HepG2 (cell line): ENCODE measurements around the gene PLS1. TPM values are rescaled to one million over a fixed set of nuclear protein-coding genes. Genes with fewer than 3 reads are reported as not detected.

Experiments used
- ATM ChIP-seq: fragments of 450-650 bp; IDR thresholded peaks from 2 replicates; pipeline ENCODE4 v1.7.1; 2017; ENCODE audit warnings: mild to moderate bottlenecking, borderline replicate concordance
- JUND ChIP-seq: sonication (generic); formaldehyde crosslinking; IDR thresholded peaks from 2 replicates; pipeline ENCODE4 v1.8.0; 2022; ENCODE audit warnings: mild to moderate bottlenecking, missing genetic modification reagents
- NR2C2 ChIP-seq: sonication (generic); formaldehyde crosslinking; IDR thresholded peaks from 2 replicates; pipeline ENCODE4 v1.4.0; 2020; ENCODE audit warnings: missing genetic modification reagents, mild to moderate bottlenecking, moderate library complexity, borderline replicate concordance
- PCBP2 ChIP-seq: fragments of 200-400 bp; formaldehyde crosslinking; optimal IDR thresholded peaks from 2 replicates; pipeline ENCODE3; 2018; ENCODE audit warnings: low read length, low read depth; ENCODE audit not compliant: poor library complexity, severe bottlenecking
- PLRG1 ChIP-seq: fragments of 450-650 bp; conservative IDR thresholded peaks from 2 replicates; pipeline ENCODE4 v1.6.1; 2016
- PPARG ChIP-seq: conservative IDR thresholded peaks from 2 replicates; pipeline ENCODE4 v1.6.1; 2016; ENCODE audit warnings: missing biosample characterization, missing genetic modification reagents
- RFX3 ChIP-seq: IDR thresholded peaks from 2 replicates; pipeline ENCODE4 v1.6.1; 2016; ENCODE audit warnings: missing biosample characterization, missing genetic modification reagents
- SP1 ChIP-seq, 2 experiments: fragments of 450-650 bp in 1 of 2; sonication (generic) in 1 of 2; formaldehyde crosslinking in 1 of 2; IDR thresholded peaks; 2 replicates each; pipeline versions ENCODE4 v1.4.0 to v1.6.1; 2016 to 2020; ENCODE audit warnings: missing genetic modification reagents in 1 of 2
- ZBTB42 ChIP-seq: sonication (generic); formaldehyde crosslinking; IDR thresholded peaks from 2 replicates; pipeline ENCODE4 v1.5.0; 2020; ENCODE audit warnings: mild to moderate bottlenecking, missing genetic modification reagents
- ZNF407 ChIP-seq: sonication (generic); formaldehyde crosslinking; IDR thresholded peaks from one replicate; pipeline ENCODE4 v1.5.1; 2020; ENCODE audit warnings: mild to moderate bottlenecking, missing genetic modification reagents; ENCODE audit errors: not compliant biosample characterization
- ZNF563 ChIP-seq: sonication (generic); formaldehyde crosslinking; IDR thresholded peaks from 2 replicates; pipeline ENCODE4 v1.8.0; 2022; ENCODE audit warnings: mild to moderate bottlenecking, moderate library complexity, missing genetic modification reagents
- ZNF569 ChIP-seq: sonication (generic); formaldehyde crosslinking; IDR thresholded peaks from 2 replicates; pipeline ENCODE4 v1.5.0; 2020; ENCODE audit warnings: mild to moderate bottlenecking, missing genetic modification reagents, moderate library complexity, borderline replicate concordance
- ZNF589 ChIP-seq: sonication (generic); formaldehyde crosslinking; conservative IDR thresholded peaks from 2 replicates; pipeline ENCODE4 v1.8.0; 2022; ENCODE audit warnings: mild to moderate bottlenecking, moderate library complexity, missing genetic modification reagents
- ZNF790 ChIP-seq: sonication (generic); formaldehyde crosslinking; IDR thresholded peaks from 2 replicates; pipeline ENCODE4 v1.8.0; 2022; ENCODE audit warnings: missing genetic modification reagents, mild to moderate bottlenecking, borderline replicate concordance
- ZSCAN5A ChIP-seq: sonication (generic); formaldehyde crosslinking; IDR thresholded peaks from 2 replicates; pipeline ENCODE4 v1.8.0; 2022; ENCODE audit warnings: mild to moderate bottlenecking, missing genetic modification reagents, borderline replicate concordance
- polyA plus RNA-seq, 8 experiments: library from polyadenylated mRNA; depleted of rRNA in 3 of 8; stranded (reverse) in 7 of 8; unstranded in 1 of 8; fragments of >200 nt; fragmentation: Illumina TruSeq in 4 of 8; extraction: Trizol in 4 of 8; gene quantifications; 2 replicates each; pipeline versions ENCODE4 v1.2.1 to v1.2.3, GENCODE V29; 2011 to 2016; ENCODE audit warnings: low read depth in 4 of 8, missing spikeins in 1 of 8, mixed read lengths in 1 of 8; ENCODE audit not compliant: insufficient read depth in 1 of 8
- total RNA-seq, 5 experiments: library from RNA; depleted of rRNA; stranded (reverse); fragments of >200 nt; fragmentation: Illumina TruSeq; extraction: Trizol; gene quantifications; 2 replicates each; pipeline ENCODE4 v1.2.3, GENCODE V29; 2016; ENCODE audit warnings: low read depth in 1 of 5
- TF ChIP-seq, protein P1 (sequence below): sonication (generic); formaldehyde crosslinking; IDR thresholded peaks from 2 replicates; pipeline ENCODE4 v1.8.1; 2023; ENCODE audit warnings: mild to moderate bottlenecking, missing genetic modification reagents
- TF ChIP-seq, protein P2 (sequence below): sonication (generic); formaldehyde crosslinking; IDR thresholded peaks from 2 replicates; pipeline ENCODE4 v1.5.0; 2020; ENCODE audit warnings: mild to moderate bottlenecking, missing genetic modification reagents

Gene PLS1
- total and polyA plus RNA-seq, 2 of the 13 experiments (the other 11 are each of a cell fraction or from before 2014, with no cell fraction given) = 11.2 to 21.1 TPM

DNA sequence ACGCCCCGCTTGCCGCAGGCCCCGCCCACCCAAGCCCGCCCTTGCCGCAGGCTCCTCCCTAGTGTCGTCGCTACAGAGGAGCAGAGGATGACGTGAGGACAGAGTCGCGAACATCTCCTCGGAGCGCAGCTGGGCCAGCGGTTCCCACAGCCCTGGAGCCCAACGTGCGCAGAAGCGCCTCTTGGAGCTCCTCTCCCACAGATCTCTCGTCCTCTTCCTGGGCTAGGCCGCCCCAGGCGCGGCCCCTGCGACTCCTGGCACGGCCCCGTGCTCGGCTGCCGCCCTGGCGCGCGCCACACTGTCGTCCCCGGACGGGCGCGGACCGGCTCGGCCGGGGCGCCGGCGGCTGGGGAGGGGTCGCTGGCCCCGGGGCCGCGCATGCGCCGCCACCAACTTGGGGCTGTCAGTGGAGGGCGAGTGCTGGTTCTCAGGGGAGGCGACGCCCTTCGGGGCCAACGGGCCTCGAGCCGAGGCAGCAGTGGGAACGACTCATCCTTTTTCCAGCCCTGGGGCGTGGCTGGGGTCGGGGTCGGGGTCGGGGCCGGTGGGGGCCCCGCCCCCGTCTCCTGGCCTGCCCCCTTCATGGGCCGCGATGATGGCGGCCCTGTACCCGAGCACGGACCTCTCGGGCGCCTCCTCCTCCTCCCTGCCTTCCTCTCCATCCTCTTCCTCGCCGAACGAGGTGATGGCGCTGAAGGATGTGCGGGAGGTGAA, 127.9 kb downstream of the PLS1 start, which contains the start of gene TRPC1 (continued):
- TF ChIP-seq ZNF563 (CRISPR knock-in tag) (peak; percentile 45), NR2C2 (CRISPR knock-in tag) (peak; percentile 67), ZBTB42 (CRISPR knock-in tag) (peak; percentile 71; the same call in 1 of the 2 replicates), PLRG1 (no peak), ATM (no peak), RFX3 (no peak), SP1 (IDR thresholded peaks at IDR 0.05) (no peak), SP1 (CRISPR knock-in tag; IDR thresholded peaks at IDR 0.05) (peak; percentile 42), JUND (CRISPR knock-in tag) (peak; percentile 23; the same call in 1 of the 2 replicates), ZNF790 (CRISPR knock-in tag) (peak; percentile 11; the same call in 1 of the 2 replicates), ZNF589 (CRISPR knock-in tag) (no peak), PPARG (CRISPR knock-in tag) (0 out of 2 replicates have a peak, but pooled peaks have one; percentile 7), ZSCAN5A (CRISPR knock-in tag) (0 out of 2 replicates have a peak, but pooled peaks have one; percentile 41), PCBP2 (no peak), ZNF407 (CRISPR knock-in tag) (peak; percentile 34), ZNF569 (CRISPR knock-in tag) (0 out of 2 replicates have a peak, but pooled peaks have one; percentile 48)
- TF ChIP-seq, protein P1, sequence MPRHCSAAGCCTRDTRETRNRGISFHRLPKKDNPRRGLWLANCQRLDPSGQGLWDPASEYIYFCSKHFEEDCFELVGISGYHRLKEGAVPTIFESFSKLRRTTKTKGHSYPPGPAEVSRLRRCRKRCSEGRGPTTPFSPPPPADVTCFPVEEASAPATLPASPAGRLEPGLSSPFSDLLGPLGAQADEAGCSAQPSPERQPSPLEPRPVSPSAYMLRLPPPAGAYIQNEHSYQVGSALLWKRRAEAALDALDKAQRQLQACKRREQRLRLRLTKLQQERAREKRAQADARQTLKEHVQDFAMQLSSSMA (CRISPR knock-in tag) = no peak
- TF ChIP-seq, protein P2, sequence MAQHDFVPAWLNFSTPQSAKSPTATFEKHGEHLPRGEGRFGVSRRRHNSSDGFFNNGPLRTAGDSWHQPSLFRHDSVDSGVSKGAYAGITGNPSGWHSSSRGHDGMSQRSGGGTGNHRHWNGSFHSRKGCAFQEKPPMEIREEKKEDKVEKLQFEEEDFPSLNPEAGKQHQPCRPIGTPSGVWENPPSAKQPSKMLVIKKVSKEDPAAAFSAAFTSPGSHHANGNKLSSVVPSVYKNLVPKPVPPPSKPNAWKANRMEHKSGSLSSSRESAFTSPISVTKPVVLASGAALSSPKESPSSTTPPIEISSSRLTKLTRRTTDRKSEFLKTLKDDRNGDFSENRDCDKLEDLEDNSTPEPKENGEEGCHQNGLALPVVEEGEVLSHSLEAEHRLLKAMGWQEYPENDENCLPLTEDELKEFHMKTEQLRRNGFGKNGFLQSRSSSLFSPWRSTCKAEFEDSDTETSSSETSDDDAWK (CRISPR knock-in tag) = no peak
